Measurements from ENCODE around the gene CDH4. TPM values are rescaled to one million over a fixed set of nuclear protein-coding genes. Genes with fewer than 3 reads are reported as not detected.

CDH4 gene
- total and polyA plus RNA-seq, 2 of the 13 experiments (the other 11 are each of a cell fraction or from before 2014, with no cell fraction given) = not detected

GRCh38 chr20:61758564-61759200 is 506.6 kb downstream of the CDH4 start:
- Histone ChIP-seq H3K4me2 (ENCODE audit: low read depth, low read length) (no peak overlapping the region), H4K20me1 (ENCODE audit: insufficient read depth, low read length) (peaks cover 5% of the 10 kb centered on the region; the same call in 1 of the 2 replicates), H3K9ac (ENCODE audit: insufficient read depth, low read depth, low read length) (no peak overlapping the region), H3K9me3 (ENCODE audit: low read length) (no peaks in the 10 kb centered on the region), H3K79me2 (ENCODE audit: insufficient read depth, low read length) (no peaks in the 10 kb centered on the region), H3K36me3 (replicated peaks in 1 of 2; ENCODE audit: control insufficient read depth in 1 of 2, insufficient read depth in 2 of 2, low read length in 2 of 2) (no peaks in the 10 kb centered on the region), H2AFZ (ENCODE audit: low read length) (no peak overlapping the region), H3K27ac (ENCODE audit: extremely low read length, insufficient read depth, low read length) (no peak overlapping the region), H3K4me3 (replicated peaks in 1 of 3; ENCODE audit: insufficient read depth in 1 of 3, low read depth in 2 of 3, low read length in 3 of 3) (no peak overlapping the region), H3K4me1 (ENCODE audit: insufficient read depth, low read length) (no peaks in the 10 kb centered on the region), H3K27me3 (ENCODE audit: control insufficient read depth in 1 of 2, insufficient read depth in 2 of 2, low read length in 2 of 2) (peaks cover 29 to 82% of the 10 kb centered on the region in 2 experiments)
- CTCF ChIA-PET (ENCODE audit: low intra/inter-chr PET ratio, low total read pairs) = no interaction called here
- TF ChIP-seq MNT (IDR thresholded peaks at IDR 0.05) = peak; percentile 99
- TF ChIP-seq ELF1 (CRISPR knock-in tag; IDR thresholded peaks at IDR 0.05) = no peak
- TF ChIP-seq TERF1 (CRISPR knock-in tag; IDR thresholded peaks at IDR 0.05) = 0 out of 2 replicates have a peak, but pooled peaks have one; percentile 21
- in situ Hi-C loops (cut with HindIII; ENCODE audit: extremely low pct_ligation_motif_present, low pct_unique_long_range_greater_than_20kb) = no loop called here
- ATAC-seq (no peak), FAIRE-seq (no peak), DNase-seq (ENCODE audit: low spot score) (no peak)
- intact Hi-C loops (cut with micrococcal nuclease; ENCODE audit: unreplicated experiment) = no loop called here
- no TSS peak for BruUV-seq (replicated peaks)
- POLR2A ChIA-PET = no interaction called here
- 53% methylated on average over 15 of the region's 25 CpGs for WGBS (ENCODE audit: low lambda C conversion rate)

Measured in HepG2 (cell line).